Endothelial cell of umbilical vein (primary cell): ENCODE measurements around the gene DGKH. TPM values are rescaled to one million over a fixed set of nuclear protein-coding genes. Genes with fewer than 3 reads are reported as not detected.
"Not testable (repeated sequence)": the region's sequence is repeated elsewhere in the genome, so short reads cannot be mapped to it uniquely, and the experiment has no call there.

ENCODE experiments used
- BruUV-seq: library from RNA; stranded (reverse); fragments of 400-500 nt; replicated peaks from 2 replicates; lab custom pipeline; 2021; lab: Mats Ljungman, UMichigan
- CTCF ChIA-PET: fragments of 300-600, 350-600 bp; sonication (Branson Sonifier 250); formaldehyde crosslinking; loops from one replicate; lab custom pipeline; 2021; ENCODE audit warnings: antibody characterized with exemption, inconsistent platforms; lab: Charles Lee
- POLR2A ChIA-PET: fragments of 300-600, 350-600 bp; sonication (Branson Sonifier 250); formaldehyde crosslinking; loops from one replicate; lab custom pipeline; 2021; ENCODE audit warnings: antibody characterized with exemption, inconsistent platforms; lab: Charles Lee
- DNase-seq: peaks from one replicate; pipeline ENCODE4 v3.0.0-alpha.2; 2011; ENCODE audit warnings: low read depth, low spot score
- FAIRE-seq: peaks from 2 replicates; lab custom pipeline; 2011; peaks lifted over from hg19 to GRCh38; lab: Jason Lieb, UNC
- H2AFZ ChIP-seq: 2 replicates; pipeline ENCODE4 v1.6.0; 2012; ENCODE audit warnings: low read depth, low read length, control low read depth, inconsistent platforms
- H3K27ac ChIP-seq: 2 replicates; pipeline ENCODE4 v1.5.1; 2011; ENCODE audit warnings: low read depth, mild to moderate bottlenecking, control low read depth, low read length, moderate library complexity; ENCODE audit not compliant: insufficient read depth
- H3K27me3 ChIP-seq, 2 experiments: 2 replicates each; pipeline versions ENCODE4 v1.6.0 to v1.6.1; 2011; ENCODE audit warnings: low read length in 2 of 2, mixed read lengths in 1 of 2; ENCODE audit not compliant: control insufficient read depth in 2 of 2, insufficient read depth in 2 of 2
- H3K36me3 ChIP-seq, 2 experiments: 2 replicates in 1 of 2; 3 replicates in 1 of 2; pipeline ENCODE4 v1.5.1; 2011; ENCODE audit warnings: low read length in 2 of 2, mild to moderate bottlenecking in 1 of 2, moderate library complexity in 1 of 2; ENCODE audit not compliant: control insufficient read depth in 2 of 2, insufficient read depth in 2 of 2; ENCODE audit errors: extremely low read depth in 1 of 2
- H3K4me1 ChIP-seq: 3 replicates; pipeline ENCODE4 v1.5.1; 2011; ENCODE audit warnings: mild to moderate bottlenecking, low read length; ENCODE audit not compliant: control insufficient read depth, insufficient read depth; ENCODE audit errors: extremely low read depth
- H3K4me2 ChIP-seq: 2 replicates; pipeline ENCODE4 v1.6.1; 2011; ENCODE audit warnings: low read length, control low read depth, mixed read lengths; ENCODE audit not compliant: insufficient read depth
- H3K4me3 ChIP-seq, 3 experiments: fragments of 200-600 bp in 1 of 3; sonication (generic), shearing (Covaris generic) in 1 of 3; replicated peaks in 1 of 3; 2 replicates each; pipeline ENCODE4 v1.5.1; 2011 to 2016; ENCODE audit warnings: control low read depth in 3 of 3, low read length in 3 of 3, mild to moderate bottlenecking in 2 of 3, inconsistent platforms in 1 of 3, low read depth in 1 of 3, moderate library complexity in 1 of 3; ENCODE audit not compliant: insufficient read depth in 1 of 3
- H3K79me2 ChIP-seq: 2 replicates; pipeline ENCODE4 v1.6.0; 2012; ENCODE audit warnings: low read length, inconsistent platforms; ENCODE audit not compliant: control insufficient read depth, insufficient read depth
- H3K9ac ChIP-seq: replicated peaks from 2 replicates; pipeline ENCODE3; 2011; ENCODE audit warnings: low read length, control low read depth; ENCODE audit not compliant: insufficient read depth; ENCODE audit errors: extremely low read depth
- H3K9me1 ChIP-seq: replicated peaks from 3 replicates; pipeline ENCODE4 v1.6.0; 2011; ENCODE audit warnings: mild to moderate bottlenecking, low read length; ENCODE audit not compliant: control insufficient read depth, insufficient read depth; ENCODE audit errors: extremely low read depth
- H3K9me3 ChIP-seq: replicated peaks from 2 replicates; pipeline ENCODE4 v1.5.1; 2012; ENCODE audit warnings: low read length, inconsistent platforms; ENCODE audit not compliant: control insufficient read depth, insufficient read depth
- H4K20me1 ChIP-seq: replicated peaks from 2 replicates; pipeline ENCODE3; 2011; ENCODE audit warnings: mild to moderate bottlenecking, low read length; ENCODE audit not compliant: control insufficient read depth, insufficient read depth; ENCODE audit errors: extremely low read depth
- dilution Hi-C: fragments of 300-500 bp; cut with MboI; formaldehyde crosslinking; loops from one replicate; pipeline ENCODE4 v1.15.0; 2019; ENCODE audit warnings: low sequenced_read_pairs; ENCODE audit not compliant: extremely low pct_ligation_motif_present
- intact Hi-C: fragments of 100-400 bp; cut with micrococcal nuclease; formaldehyde crosslinking; loops from one replicate; pipeline ENCODE4 v1.10.0; 2022
- polyA plus RNA-seq, 4 experiments: library from polyadenylated mRNA; depleted of rRNA in 3 of 4; stranded (reverse) in 3 of 4; unstranded in 1 of 4; fragments of >200 nt; gene quantifications; 2 replicates each; pipeline versions ENCODE4 v1.2.1 to v1.2.3, GENCODE V29; 2011 to 2012; ENCODE audit warnings: missing spikeins in 1 of 4
- total RNA-seq: library from RNA; stranded (reverse); gene quantifications from 2 replicates; pipeline ENCODE4 v1.2.3, GENCODE V29; 2021

Gene DGKH
- total and polyA plus RNA-seq, 2 donors (not counting 3 experiments of a cell fraction or from before 2014, with no cell fraction given): 4.1 to 30.1 TPM

DNA sequence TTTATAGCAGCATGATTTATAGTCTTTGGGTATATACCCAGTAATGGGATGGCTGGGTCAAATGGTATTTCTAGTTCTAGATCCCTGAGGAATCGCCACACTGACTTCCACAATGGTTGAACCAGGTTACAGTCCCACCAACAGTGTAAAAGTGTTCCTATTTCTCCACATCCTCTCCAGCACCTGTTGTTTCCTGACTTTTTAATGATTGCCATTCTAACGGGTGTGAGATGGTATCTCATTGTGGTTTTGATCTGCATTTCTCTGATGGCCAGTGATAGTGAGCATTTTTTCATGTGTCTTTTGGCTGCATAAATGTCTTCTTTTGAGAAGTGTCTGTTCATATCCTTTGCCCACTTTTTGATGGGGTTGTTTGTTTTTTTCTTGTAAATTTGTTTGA is 114.9 kb downstream of the DGKH start:
- H3K9me1 ChIP-seq, H3K4me1 ChIP-seq, DNase-seq, H3K27ac ChIP-seq, H4K20me1 ChIP-seq, intact Hi-C loops, POLR2A ChIA-PET, H3K36me3 ChIP-seq, H3K27me3 ChIP-seq, H3K79me2 ChIP-seq, dilution Hi-C loops, H3K9ac ChIP-seq, H3K4me3 ChIP-seq, H3K4me2 ChIP-seq, H2AFZ ChIP-seq, CTCF ChIA-PET, H3K9me3 ChIP-seq, FAIRE-seq, BruUV-seq: not testable (repeated sequence)

DNA sequence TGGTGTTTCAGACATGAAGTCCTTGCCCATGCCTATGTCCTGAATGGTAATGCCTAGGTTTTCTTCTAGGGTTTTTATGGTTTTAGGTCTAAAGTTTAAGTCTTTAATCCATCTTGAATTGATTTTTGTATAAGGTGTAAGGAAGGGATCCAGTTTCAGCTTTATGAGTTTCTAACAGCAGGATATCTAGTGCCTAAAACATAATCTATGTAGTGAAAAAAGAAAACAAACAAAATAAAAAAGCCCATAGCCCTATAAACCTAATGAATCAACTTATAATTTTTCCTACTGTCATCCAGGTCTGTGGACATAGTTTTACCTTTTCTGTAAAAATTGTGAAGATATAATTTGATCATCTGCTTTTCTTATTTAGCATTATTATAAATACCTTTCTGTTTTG is 115.5 kb downstream of the DGKH start:
- intact Hi-C loops, H3K9ac ChIP-seq, BruUV-seq, CTCF ChIA-PET, H3K27me3 ChIP-seq, H3K27ac ChIP-seq, dilution Hi-C loops, H3K4me3 ChIP-seq, H3K79me2 ChIP-seq, FAIRE-seq, H3K9me3 ChIP-seq, H4K20me1 ChIP-seq, H2AFZ ChIP-seq, H3K4me1 ChIP-seq, H3K4me2 ChIP-seq, POLR2A ChIA-PET, H3K9me1 ChIP-seq, DNase-seq, H3K36me3 ChIP-seq: not testable (repeated sequence)
